Measurements from ENCODE around the gene NTM.

Gene NTM

GRCh38 chr11:132330515-132330914, 960.1 kb downstream of the NTM start:
- in situ Hi-C loops (cut with HindIII; ENCODE audit: low sequenced_read_pairs) = no loop called here
- peak; percentile 14 for DNase-seq (ENCODE audit: low read depth, low spot score)
- no peak for TF ChIP-seq CTCF (IDR thresholded peaks at IDR 0.05; ENCODE audit: low read depth, low read length)
- no peak overlapping the region for H3K4me3 ChIP-seq (ENCODE audit: low read depth, low read length)

- DNase-seq (ENCODE audit: low read depth, low spot score) = no peak
- TF ChIP-seq CTCF (IDR thresholded peaks at IDR 0.05; ENCODE audit: low read depth, low read length) = no peak
- in situ Hi-C loops (cut with HindIII; ENCODE audit: low sequenced_read_pairs) = no loop called here
- no peak overlapping the region for H3K4me3 ChIP-seq (ENCODE audit: low read depth, low read length)
Measured at GRCh38 chr11:132332521-132332920, 962.1 kb downstream of the NTM start.

GRCh38 chr11:132334769-132335280, 964.4 kb downstream of the NTM start:
- no peak for TF ChIP-seq CTCF (IDR thresholded peaks at IDR 0.05; ENCODE audit: low read depth, low read length)
- in situ Hi-C loops (cut with HindIII; ENCODE audit: low sequenced_read_pairs) = no loop called here
- no peak overlapping the region for H3K4me3 ChIP-seq (ENCODE audit: low read depth, low read length)
- DNase-seq (ENCODE audit: low read depth, low spot score) = no peak

- no peak for TF ChIP-seq CTCF (IDR thresholded peaks at IDR 0.05; ENCODE audit: low read depth, low read length)
- in situ Hi-C loops (cut with HindIII; ENCODE audit: low sequenced_read_pairs) = no loop called here
- H3K4me3 ChIP-seq (ENCODE audit: low read depth, low read length) = no peak overlapping the region
- DNase-seq (ENCODE audit: low read depth, low spot score) = no peak
Measured at GRCh38 chr11:132335311-132335710, 964.9 kb downstream of the NTM start.

GRCh38 chr11:132336781-132337535, 966.5 kb downstream of the NTM start:
- in situ Hi-C loops (cut with HindIII; ENCODE audit: low sequenced_read_pairs) = no loop called here
- no peak for DNase-seq (ENCODE audit: low read depth, low spot score)
- no peak for TF ChIP-seq CTCF (IDR thresholded peaks at IDR 0.05; ENCODE audit: low read depth, low read length)
- H3K4me3 ChIP-seq (ENCODE audit: low read depth, low read length) = no peak overlapping the region

GRCh38 chr11:132337819-132338416, 967.5 kb downstream of the NTM start:
- TF ChIP-seq CTCF (IDR thresholded peaks at IDR 0.05; ENCODE audit: low read depth, low read length) = no peak
- in situ Hi-C loops (cut with HindIII; ENCODE audit: low sequenced_read_pairs) = no loop called here
- no peak for DNase-seq (ENCODE audit: low read depth, low spot score)

More at GRCh38 chr11:132337819-132338416, 967.5 kb downstream of the NTM start:
- no peak overlapping the region for H3K4me3 ChIP-seq (ENCODE audit: low read depth, low read length)

All from astrocyte of the spinal cord (primary cell).